ENCODE results near the gene ZMYND10.
A peak's percentile ranks its signal among the peaks of the same experiment; 100 is the strongest.

The ZMYND10 gene

DNA sequence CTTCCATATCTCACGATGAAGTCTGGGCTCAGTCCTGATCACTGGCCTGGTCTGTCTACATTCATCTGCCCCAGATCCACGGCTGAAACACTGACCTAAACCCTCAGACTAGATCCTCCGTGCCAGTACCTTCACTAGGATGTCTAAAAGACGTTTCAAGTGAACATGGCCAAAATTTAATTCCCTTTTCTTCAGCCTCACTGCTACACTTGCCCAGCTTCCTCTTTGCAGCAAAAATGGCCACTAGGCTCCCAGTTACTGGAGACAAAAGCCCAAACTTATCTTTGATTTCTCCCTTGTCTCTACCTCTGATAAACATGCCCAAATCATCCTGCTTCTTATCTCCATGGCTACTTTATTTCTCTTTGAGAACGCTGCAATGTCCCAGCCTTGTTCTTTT is 6.6 kb downstream of the ZMYND10 start:
- Histone ChIP-seq H3K36me3 (ENCODE audit: control insufficient read depth in 2 of 2, insufficient read depth in 2 of 2, low read length in 2 of 2) (no peaks in the 10 kb centered on the region), H3K27ac (ENCODE audit: low read depth in 2 of 2, low read length in 2 of 2) (peak overlapping the region; percentile 96 to 99), H3K4me1 (ENCODE audit: control insufficient read depth in 2 of 2, insufficient read depth in 2 of 2, low read length in 2 of 2) (peaks cover 42 to 55% of the 10 kb centered on the region in 2 donors), H3K27me3 (ENCODE audit: control insufficient read depth in 2 of 2, insufficient read depth in 2 of 2, low read length in 2 of 2) (no peaks in the 10 kb centered on the region), H3K4me3 (ENCODE audit: low read length in 2 of 2) (peak overlapping the region in 1 of 2 donors; percentile 61), H3K9ac (ENCODE audit: low read depth in 1 of 2, low read length in 2 of 2) (peak overlapping the region; percentile 24 to 48), H3K9me3 (ENCODE audit: control insufficient read depth in 2 of 2, low read length in 2 of 2) (no peaks in the 10 kb centered on the region)

GRCh38 chr3:50337175-50337861 is 8.2 kb downstream of the ZMYND10 start:
- peak overlapping the region; percentile 94 for H3K9ac ChIP-seq (ENCODE audit: low read depth in 1 of 2, low read length in 2 of 2)
- H3K4me3 ChIP-seq (ENCODE audit: low read length in 2 of 2), result peak overlapping the region; percentile 76 to 85
- peaks cover 46 to 58% of the 10 kb centered on the region in 2 donors for H3K4me1 ChIP-seq (ENCODE audit: control insufficient read depth in 2 of 2, insufficient read depth in 2 of 2, low read length in 2 of 2)
- H3K27ac ChIP-seq (ENCODE audit: low read depth in 2 of 2, low read length in 2 of 2), result peak overlapping the region; percentile 96 to 99
- no peaks in the 10 kb centered on the region for H3K9me3 ChIP-seq (ENCODE audit: control insufficient read depth in 2 of 2, low read length in 2 of 2)
- no peaks in the 10 kb centered on the region for H3K27me3 ChIP-seq (ENCODE audit: control insufficient read depth in 2 of 2, insufficient read depth in 2 of 2, low read length in 2 of 2)
- H3K36me3 ChIP-seq (ENCODE audit: control insufficient read depth in 2 of 2, insufficient read depth in 2 of 2, low read length in 2 of 2), result peaks cover 0 to 2% of the 10 kb centered on the region in 2 donors

DNA sequence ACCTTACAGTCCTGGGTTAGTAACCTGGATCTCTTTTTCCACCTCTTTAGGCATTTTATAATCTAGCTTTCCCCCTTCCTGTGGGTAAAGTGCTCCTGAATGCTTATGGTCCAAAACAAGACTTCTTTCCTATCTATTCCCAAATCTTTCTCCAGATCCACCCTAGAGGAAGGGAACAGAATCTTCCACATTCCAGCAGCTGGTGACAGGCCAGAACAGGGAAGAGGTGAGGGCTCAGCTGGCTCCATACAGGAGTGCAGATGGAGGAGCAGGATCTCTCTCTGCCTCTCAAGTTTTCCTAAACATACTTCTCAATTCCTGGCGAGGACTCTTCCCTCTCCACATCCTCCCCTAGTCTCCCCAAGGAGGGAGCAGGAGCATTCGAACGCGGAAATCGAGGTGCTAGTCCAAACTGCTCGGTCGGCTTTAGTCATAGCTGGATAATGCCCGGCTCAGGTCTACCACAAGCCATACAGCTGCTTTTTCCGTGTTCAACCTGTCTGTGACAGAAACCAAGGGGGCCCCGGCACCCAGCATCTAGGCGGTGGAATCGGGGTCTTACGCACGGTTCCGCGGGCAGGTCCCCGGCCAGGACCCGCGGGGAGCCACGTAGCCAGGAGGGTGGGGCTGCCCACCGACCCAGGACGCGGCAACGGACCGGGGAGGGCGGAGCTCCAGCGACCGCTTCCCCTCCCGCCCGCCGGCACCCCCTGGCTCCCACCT is 8.9 kb downstream of the ZMYND10 start:
- peak overlapping the region; percentile 76 to 85 for H3K4me3 ChIP-seq (ENCODE audit: low read length in 2 of 2)
- peak overlapping the region; percentile 96 to 99 for H3K27ac ChIP-seq (ENCODE audit: low read depth in 2 of 2, low read length in 2 of 2)
- H3K9ac ChIP-seq (ENCODE audit: low read depth in 1 of 2, low read length in 2 of 2), result peak overlapping the region; percentile 94
- peaks cover 46 to 56% of the 10 kb centered on the region in 2 donors for H3K4me1 ChIP-seq (ENCODE audit: control insufficient read depth in 2 of 2, insufficient read depth in 2 of 2, low read length in 2 of 2)
- peaks cover 2 to 8% of the 10 kb centered on the region in 2 donors for H3K36me3 ChIP-seq (ENCODE audit: control insufficient read depth in 2 of 2, insufficient read depth in 2 of 2, low read length in 2 of 2)
- H3K9me3 ChIP-seq (ENCODE audit: control insufficient read depth in 2 of 2, low read length in 2 of 2), result no peaks in the 10 kb centered on the region
- H3K27me3 ChIP-seq (ENCODE audit: control insufficient read depth in 2 of 2, insufficient read depth in 2 of 2, low read length in 2 of 2), result no peaks in the 10 kb centered on the region

DNA sequence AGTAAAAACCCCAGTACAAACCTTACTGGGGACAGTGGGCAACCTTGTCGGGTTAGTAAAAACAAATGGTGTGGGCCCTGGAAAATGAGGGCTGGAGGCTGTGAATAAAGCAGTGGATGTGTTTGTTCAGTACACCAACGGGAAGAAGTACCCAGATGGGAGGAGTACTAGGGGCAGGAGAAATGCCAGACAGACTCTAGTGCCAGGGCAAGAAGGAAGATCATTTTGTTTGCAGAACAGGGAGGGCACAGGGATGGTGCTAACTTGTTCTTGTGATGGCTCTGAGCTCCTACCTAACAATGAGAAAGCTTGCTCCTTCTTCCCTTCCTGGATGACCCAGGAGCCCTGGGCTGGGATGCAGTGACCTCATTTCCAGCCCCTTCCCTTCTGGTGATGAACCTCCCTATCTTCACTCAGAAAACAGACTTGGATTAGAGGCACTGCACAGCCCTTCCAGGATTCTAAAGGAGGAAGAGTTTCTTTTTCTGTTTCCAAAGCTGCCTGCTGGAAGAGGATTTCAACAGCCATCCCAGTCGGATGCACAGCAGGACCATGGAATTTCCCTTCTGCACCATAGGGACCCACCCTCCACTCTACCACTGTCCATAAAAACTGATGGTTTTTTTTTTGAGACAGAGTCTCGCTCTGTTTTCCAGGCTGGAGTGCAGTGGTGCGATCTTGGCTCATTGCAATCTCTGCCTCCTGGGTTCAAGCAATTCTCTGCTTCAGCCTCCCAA is 11.0 kb downstream of the ZMYND10 start:
- Histone ChIP-seq H3K4me3 (ENCODE audit: low read length in 2 of 2) (no peak overlapping the region), H3K36me3 (ENCODE audit: control insufficient read depth in 2 of 2, insufficient read depth in 2 of 2, low read length in 2 of 2) (peaks cover 21 to 29% of the 10 kb centered on the region in 2 donors), H3K27ac (ENCODE audit: low read depth in 2 of 2, low read length in 2 of 2) (peak overlapping the region; percentile 44 to 48), H3K9me3 (ENCODE audit: control insufficient read depth in 2 of 2, low read length in 2 of 2) (no peaks in the 10 kb centered on the region), H3K4me1 (ENCODE audit: control insufficient read depth in 2 of 2, insufficient read depth in 2 of 2, low read length in 2 of 2) (peaks cover 35 to 42% of the 10 kb centered on the region in 2 donors), H3K27me3 (ENCODE audit: control insufficient read depth in 2 of 2, insufficient read depth in 2 of 2, low read length in 2 of 2) (no peaks in the 10 kb centered on the region), H3K9ac (ENCODE audit: low read depth in 1 of 2, low read length in 2 of 2) (peak overlapping the region; percentile 26 to 34)

DNA sequence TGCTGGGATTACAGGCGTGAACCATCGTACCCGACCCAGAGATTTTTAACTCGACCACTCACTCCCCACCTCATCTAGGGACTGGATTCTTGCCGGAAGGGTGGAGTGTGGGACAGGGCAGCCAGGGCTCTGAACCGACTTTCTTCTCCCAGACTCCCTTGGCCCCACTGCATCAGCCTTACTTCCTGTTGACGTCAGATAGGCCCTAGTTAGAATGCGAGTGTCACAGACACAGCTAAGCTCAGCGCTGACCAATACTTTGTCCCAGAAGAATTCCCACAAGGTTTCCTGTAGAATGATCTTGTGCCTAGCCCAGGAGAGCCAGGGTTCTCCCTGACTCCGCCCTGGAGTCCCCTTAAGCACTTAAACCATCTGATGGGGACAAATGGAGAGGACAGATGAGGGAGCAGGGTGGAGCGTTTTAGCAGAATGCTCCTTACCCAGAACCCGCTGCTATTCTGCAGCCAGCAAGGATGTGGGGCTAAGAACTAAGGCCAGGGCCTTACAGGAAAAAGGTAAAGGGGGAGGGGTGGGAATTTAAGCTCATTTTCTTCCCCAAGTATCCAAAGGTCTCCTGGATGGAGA is 11.7 kb downstream of the ZMYND10 start:
- Histone ChIP-seq H3K27me3 (ENCODE audit: control insufficient read depth in 2 of 2, insufficient read depth in 2 of 2, low read length in 2 of 2) (no peaks in the 10 kb centered on the region), H3K9me3 (ENCODE audit: control insufficient read depth in 2 of 2, low read length in 2 of 2) (no peaks in the 10 kb centered on the region), H3K27ac (ENCODE audit: low read depth in 2 of 2, low read length in 2 of 2) (peak overlapping the region; percentile 44 to 48), H3K4me3 (ENCODE audit: low read length in 2 of 2) (no peak overlapping the region), H3K9ac (ENCODE audit: low read depth in 1 of 2, low read length in 2 of 2) (peak overlapping the region; percentile 26 to 34), H3K4me1 (ENCODE audit: control insufficient read depth in 2 of 2, insufficient read depth in 2 of 2, low read length in 2 of 2) (peaks cover 35 to 41% of the 10 kb centered on the region in 2 donors), H3K36me3 (ENCODE audit: control insufficient read depth in 2 of 2, insufficient read depth in 2 of 2, low read length in 2 of 2) (peaks cover 24 to 31% of the 10 kb centered on the region in 2 donors)

DNA sequence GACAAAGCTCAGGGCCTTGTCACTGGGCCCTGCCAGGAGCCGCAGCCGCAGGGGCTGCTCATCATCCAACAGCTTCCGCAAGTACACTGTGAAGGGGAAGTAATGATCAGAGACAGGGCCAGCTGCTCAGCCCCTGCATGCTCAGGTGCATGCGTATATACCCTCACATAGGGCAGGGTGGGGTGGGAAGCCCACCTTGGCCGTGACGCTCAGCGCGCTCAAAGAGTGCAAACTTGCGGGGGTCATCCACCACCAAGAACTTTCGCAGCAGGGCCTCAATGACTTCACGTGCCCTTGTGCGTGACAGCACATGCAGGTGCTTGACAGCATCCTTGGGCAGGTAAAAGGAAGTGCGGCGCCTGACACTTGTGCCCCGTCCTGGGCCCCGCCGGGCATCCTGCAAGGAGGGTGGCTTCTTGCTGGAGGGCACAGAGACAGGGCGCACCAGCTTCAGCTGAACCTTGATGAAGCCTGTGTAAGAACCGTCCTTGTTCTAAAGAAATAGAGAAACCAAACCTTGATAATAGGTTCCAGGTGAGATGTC is 14.1 kb downstream of the ZMYND10 start:
- Histone ChIP-seq H3K4me1 (ENCODE audit: control insufficient read depth in 2 of 2, insufficient read depth in 2 of 2, low read length in 2 of 2) (peaks cover 39 to 40% of the 10 kb centered on the region in 2 donors), H3K27ac (ENCODE audit: low read depth in 2 of 2, low read length in 2 of 2) (no peak overlapping the region), H3K9me3 (ENCODE audit: control insufficient read depth in 2 of 2, low read length in 2 of 2) (no peaks in the 10 kb centered on the region), H3K9ac (ENCODE audit: low read depth in 1 of 2, low read length in 2 of 2) (no peak overlapping the region), H3K27me3 (ENCODE audit: control insufficient read depth in 2 of 2, insufficient read depth in 2 of 2, low read length in 2 of 2) (no peaks in the 10 kb centered on the region), H3K36me3 (ENCODE audit: control insufficient read depth in 2 of 2, insufficient read depth in 2 of 2, low read length in 2 of 2) (peaks cover 24 to 31% of the 10 kb centered on the region in 2 donors), H3K4me3 (ENCODE audit: low read length in 2 of 2) (no peak overlapping the region)

GRCh38 chr3:50330330-50330729 is 15.2 kb downstream of the ZMYND10 start:
- Histone ChIP-seq H3K27me3 (ENCODE audit: control insufficient read depth in 2 of 2, insufficient read depth in 2 of 2, low read length in 2 of 2) (no peaks in the 10 kb centered on the region), H3K9ac (ENCODE audit: low read depth in 1 of 2, low read length in 2 of 2) (no peak overlapping the region), H3K36me3 (ENCODE audit: control insufficient read depth in 2 of 2, insufficient read depth in 2 of 2, low read length in 2 of 2) (peaks cover 33 to 42% of the 10 kb centered on the region in 2 donors), H3K27ac (ENCODE audit: low read depth in 2 of 2, low read length in 2 of 2) (no peak overlapping the region), H3K9me3 (ENCODE audit: control insufficient read depth in 2 of 2, low read length in 2 of 2) (no peaks in the 10 kb centered on the region), H3K4me3 (ENCODE audit: low read length in 2 of 2) (no peak overlapping the region), H3K4me1 (ENCODE audit: control insufficient read depth in 2 of 2, insufficient read depth in 2 of 2, low read length in 2 of 2) (peaks cover 28 to 29% of the 10 kb centered on the region in 2 donors)

DNA sequence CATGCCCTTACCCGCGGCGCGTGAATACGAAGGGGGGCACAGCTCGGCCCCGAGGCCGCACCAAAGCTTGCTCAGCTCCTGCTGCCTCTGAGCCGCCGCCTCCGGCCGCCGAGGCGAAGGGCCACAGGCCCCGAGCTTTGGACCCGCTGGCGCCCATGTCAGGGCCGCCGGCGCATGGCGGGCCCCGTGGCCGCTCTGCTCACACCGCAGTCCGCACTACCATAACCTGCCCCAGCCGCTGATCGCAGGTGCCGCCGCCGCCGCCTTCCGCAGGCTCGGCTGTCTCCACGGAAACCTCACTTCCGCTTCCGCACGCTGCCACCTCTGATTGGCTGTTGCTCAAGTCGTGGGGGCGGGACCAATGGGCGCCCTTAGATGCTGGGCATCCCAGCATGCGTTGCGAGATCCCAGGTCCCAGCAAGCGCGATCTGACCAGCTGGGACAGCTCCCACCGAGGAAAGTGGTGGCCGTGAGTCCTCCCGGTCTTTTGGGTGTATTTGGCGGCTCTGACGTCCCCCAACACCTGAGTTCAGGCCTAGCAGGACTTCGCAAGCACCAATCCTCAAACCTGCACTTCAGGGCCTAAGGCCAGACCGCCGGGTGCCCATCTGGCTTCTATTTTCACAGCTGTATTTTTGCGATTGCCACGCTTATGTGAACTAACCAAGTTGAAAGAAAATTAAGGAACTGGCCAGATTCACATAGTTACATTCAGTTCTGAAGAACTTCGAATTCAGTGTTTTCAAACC is 17.4 kb downstream of the ZMYND10 start, which contains the start of gene TUSC2:
Gene TUSC2, minus strand, starts transcription at position 281 of the 749 bp plus-strand sequence. Its CDS starts 124 bp downstream, at position 157.
- Histone ChIP-seq H3K27me3 (ENCODE audit: control insufficient read depth in 2 of 2, insufficient read depth in 2 of 2, low read length in 2 of 2) (no peaks in the 10 kb centered on the region), H3K9ac (ENCODE audit: low read depth in 1 of 2, low read length in 2 of 2) (peak within 1 kb of the TSS; percentile 90 to 92), H3K4me1 (ENCODE audit: control insufficient read depth in 2 of 2, insufficient read depth in 2 of 2, low read length in 2 of 2) (peaks cover 14 to 16% of the 10 kb centered on the region in 2 donors), H3K4me3 (ENCODE audit: low read length in 2 of 2) (peak within 1 kb of the TSS; percentile 74 to 90), H3K27ac (ENCODE audit: low read depth in 2 of 2, low read length in 2 of 2) (peak within 1 kb of the TSS; percentile 79 to 85), H3K9me3 (ENCODE audit: control insufficient read depth in 2 of 2, low read length in 2 of 2) (no peaks in the 10 kb centered on the region), H3K36me3 (ENCODE audit: control insufficient read depth in 2 of 2, insufficient read depth in 2 of 2, low read length in 2 of 2) (peaks cover 33 to 40% of the 10 kb centered on the region in 2 donors)

- Histone ChIP-seq H3K36me3 (ENCODE audit: control insufficient read depth in 2 of 2, insufficient read depth in 2 of 2, low read length in 2 of 2) (peaks cover 33 to 39% of the 10 kb centered on the region in 2 donors), H3K4me3 (ENCODE audit: low read length in 2 of 2) (peak overlapping the region; percentile 74 to 90), H3K9ac (ENCODE audit: low read depth in 1 of 2, low read length in 2 of 2) (peak overlapping the region; percentile 90 to 92), H3K4me1 (ENCODE audit: control insufficient read depth in 2 of 2, insufficient read depth in 2 of 2, low read length in 2 of 2) (peaks cover 19 to 24% of the 10 kb centered on the region in 2 donors), H3K27me3 (ENCODE audit: control insufficient read depth in 2 of 2, insufficient read depth in 2 of 2, low read length in 2 of 2) (no peaks in the 10 kb centered on the region), H3K9me3 (ENCODE audit: control insufficient read depth in 2 of 2, low read length in 2 of 2) (no peaks in the 10 kb centered on the region), H3K27ac (ENCODE audit: low read depth in 2 of 2, low read length in 2 of 2) (peak overlapping the region in 1 of 2 donors; percentile 85)
Measured at GRCh38 chr3:50327129-50327528, 18.4 kb downstream of the ZMYND10 start.

Data from mucosa of rectum (tissue), 2 donors.